Measurements from ENCODE around the gene NOL4L. TPM values are rescaled to one million over a fixed set of nuclear protein-coding genes. Genes with fewer than 3 reads are reported as not detected.

NOL4L gene
- total and polyA plus RNA-seq, 2 experiments from 2014 or later = 38.8 to 39.2 TPM

DNA sequence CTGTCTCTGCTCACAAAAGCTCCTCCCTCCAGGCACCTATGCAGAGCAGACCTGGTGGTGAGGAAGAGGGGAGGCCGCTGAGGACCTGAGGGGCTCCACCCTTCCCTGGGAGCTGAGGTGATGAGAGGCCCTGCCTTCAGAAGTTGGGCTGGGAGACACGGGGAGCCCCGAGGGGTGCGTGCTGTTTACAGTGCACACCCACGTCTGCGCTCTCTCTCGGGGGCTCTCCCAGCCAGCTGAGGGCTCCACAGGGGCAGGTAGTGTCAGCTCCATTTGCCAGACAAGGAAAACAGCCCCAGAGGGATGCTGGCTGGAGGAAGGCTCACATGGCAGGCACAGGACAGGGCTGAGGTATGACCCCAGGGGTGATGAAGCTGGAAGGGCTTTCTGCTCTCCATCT, 13.5 kb upstream of the NOL4L start:
- TF ChIP-seq, protein P1, sequence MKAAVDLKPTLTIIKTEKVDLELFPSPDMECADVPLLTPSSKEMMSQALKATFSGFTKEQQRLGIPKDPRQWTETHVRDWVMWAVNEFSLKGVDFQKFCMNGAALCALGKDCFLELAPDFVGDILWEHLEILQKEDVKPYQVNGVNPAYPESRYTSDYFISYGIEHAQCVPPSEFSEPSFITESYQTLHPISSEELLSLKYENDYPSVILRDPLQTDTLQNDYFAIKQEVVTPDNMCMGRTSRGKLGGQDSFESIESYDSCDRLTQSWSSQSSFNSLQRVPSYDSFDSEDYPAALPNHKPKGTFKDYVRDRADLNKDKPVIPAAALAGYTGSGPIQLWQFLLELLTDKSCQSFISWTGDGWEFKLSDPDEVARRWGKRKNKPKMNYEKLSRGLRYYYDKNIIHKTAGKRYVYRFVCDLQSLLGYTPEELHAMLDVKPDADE (IDR thresholded peaks at IDR 0.05) = no peak
- no peak for TF ChIP-seq STAT1 (IDR thresholded peaks at IDR 0.05; ENCODE audit: unreplicated experiment)
- no peak for TF ChIP-seq JUNB (IDR thresholded peaks at IDR 0.05; ENCODE audit: unreplicated experiment)
- TF ChIP-seq EZH2phosphoT487 (IDR thresholded peaks at IDR 0.05; ENCODE audit: unreplicated experiment) = no peak
- no peak for TF ChIP-seq POLR2AphosphoS5 (IDR thresholded peaks at IDR 0.05; ENCODE audit: low read depth)
- no peak for TF ChIP-seq REST (IDR thresholded peaks at IDR 0.05; ENCODE audit: unreplicated experiment)
- no peak for TF ChIP-seq CTCF (conservative IDR thresholded peaks at IDR 0.05; ENCODE audit: low read depth in 2 of 2)
- no peak for TF ChIP-seq ZNF331 (CRISPR knock-in tag; IDR thresholded peaks at IDR 0.05; ENCODE audit: low read depth)
- TF ChIP-seq ZNF114 (CRISPR knock-in tag; IDR thresholded peaks at IDR 0.05) = no peak
- no peaks in the 10 kb centered on the region for H3K79me2 ChIP-seq (replicated peaks; ENCODE audit: insufficient read depth)
- no peak overlapping the region for H3K4me3 ChIP-seq
- H3K9me3 Mint-ChIP-seq = no peaks in the 10 kb centered on the region; the same call in 1 of the 3 replicates
- no peaks in the 10 kb centered on the region for H4K20me1 ChIP-seq (replicated peaks; ENCODE audit: insufficient read depth)
- H3K27me3 Mint-ChIP-seq (ENCODE audit: insufficient read depth, low read depth, poor library complexity) = peaks cover 3% of the 10 kb centered on the region
- no peaks in the 10 kb centered on the region for H3K27me3 ChIP-seq (ENCODE audit: insufficient read depth)
- no peaks in the 10 kb centered on the region for H3K36me3 Mint-ChIP-seq (ENCODE audit: low read depth)
- no peak overlapping the region for H3K27ac ChIP-seq (ENCODE audit: low read depth)
- peak; percentile 68 for ATAC-seq
- H3K4me2 ChIP-seq = no peak overlapping the region
- H3K27ac Mint-ChIP-seq = no peak overlapping the region
- H3K4me3 Mint-ChIP-seq = no peak overlapping the region
- peak overlapping the region; percentile 87 for H2AFZ ChIP-seq
- H3K9me2 ChIP-seq (ENCODE audit: insufficient read depth) = no peaks in the 10 kb centered on the region
- H3K4me1 ChIP-seq (ENCODE audit: insufficient read depth) = no peaks in the 10 kb centered on the region
- no peak for DNase-seq (ENCODE audit: low spot score)
- no peaks in the 10 kb centered on the region; the same call in 2 of the 3 replicates for H3K4me1 Mint-ChIP-seq
- no peaks in the 10 kb centered on the region for H3K36me3 ChIP-seq (ENCODE audit: insufficient read depth)
- H3F3A ChIP-seq (replicated peaks; ENCODE audit: low read depth) = 0 out of 2 replicates have a peak, but pooled peaks cover 3% of the 10 kb centered on the region

DNA sequence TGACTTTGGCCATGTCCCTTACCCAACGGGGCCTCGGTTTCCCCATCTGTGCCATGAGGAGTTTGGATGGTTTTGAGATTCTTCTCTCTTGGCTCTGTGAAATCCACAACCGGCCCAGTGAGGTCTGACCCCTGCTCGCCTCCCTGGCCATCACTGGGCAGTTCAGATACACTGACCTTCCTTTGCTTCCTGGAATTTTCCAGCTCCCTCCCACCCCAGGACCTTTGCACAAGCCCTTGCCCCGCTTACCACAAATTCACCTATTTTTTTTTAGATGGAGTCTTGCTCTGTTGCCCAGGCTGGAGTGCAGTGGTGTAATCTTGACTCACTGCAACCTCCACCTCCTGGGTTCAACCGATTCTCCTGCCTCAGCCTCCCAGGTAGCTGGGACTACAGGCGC, 12.6 kb upstream of the NOL4L start:
- Histone ChIP-seq H2AFZ (no peak overlapping the region), H3K79me2 (replicated peaks; ENCODE audit: insufficient read depth) (no peaks in the 10 kb centered on the region), H3K27ac (ENCODE audit: low read depth) (no peak overlapping the region), H3K27me3 (ENCODE audit: insufficient read depth) (no peaks in the 10 kb centered on the region), H3K4me2 (no peak overlapping the region), H3K4me1 (ENCODE audit: insufficient read depth) (no peaks in the 10 kb centered on the region), H3K9me2 (ENCODE audit: insufficient read depth) (no peaks in the 10 kb centered on the region), H3F3A (replicated peaks; ENCODE audit: low read depth) (0 out of 2 replicates have a peak, but pooled peaks cover 3% of the 10 kb centered on the region), H3K36me3 (ENCODE audit: insufficient read depth) (no peaks in the 10 kb centered on the region), H4K20me1 (replicated peaks; ENCODE audit: insufficient read depth) (no peaks in the 10 kb centered on the region), H3K4me3 (no peak overlapping the region)
- no peak overlapping the region for H3K27ac Mint-ChIP-seq
- ATAC-seq (no peak), DNase-seq (ENCODE audit: low spot score) (no peak)
- H3K9me3 Mint-ChIP-seq = no peaks in the 10 kb centered on the region; the same call in 1 of the 3 replicates
- no peaks in the 10 kb centered on the region; the same call in 2 of the 3 replicates for H3K4me1 Mint-ChIP-seq
- peaks cover 3% of the 10 kb centered on the region for H3K27me3 Mint-ChIP-seq (ENCODE audit: insufficient read depth, low read depth, poor library complexity)
- H3K36me3 Mint-ChIP-seq (ENCODE audit: low read depth) = no peaks in the 10 kb centered on the region
- no peak overlapping the region for H3K4me3 Mint-ChIP-seq
- no peak for TF ChIP-seq ZNF462 (CRISPR knock-in tag; IDR thresholded peaks at IDR 0.05)

Measured in GM23338 (cell line).